ENCODE data around the gene MCL1.
"Not testable (repeated sequence)": the region's sequence is repeated elsewhere in the genome, so short reads cannot be mapped to it uniquely, and the experiment has no call there.

Gene MCL1

DNA sequence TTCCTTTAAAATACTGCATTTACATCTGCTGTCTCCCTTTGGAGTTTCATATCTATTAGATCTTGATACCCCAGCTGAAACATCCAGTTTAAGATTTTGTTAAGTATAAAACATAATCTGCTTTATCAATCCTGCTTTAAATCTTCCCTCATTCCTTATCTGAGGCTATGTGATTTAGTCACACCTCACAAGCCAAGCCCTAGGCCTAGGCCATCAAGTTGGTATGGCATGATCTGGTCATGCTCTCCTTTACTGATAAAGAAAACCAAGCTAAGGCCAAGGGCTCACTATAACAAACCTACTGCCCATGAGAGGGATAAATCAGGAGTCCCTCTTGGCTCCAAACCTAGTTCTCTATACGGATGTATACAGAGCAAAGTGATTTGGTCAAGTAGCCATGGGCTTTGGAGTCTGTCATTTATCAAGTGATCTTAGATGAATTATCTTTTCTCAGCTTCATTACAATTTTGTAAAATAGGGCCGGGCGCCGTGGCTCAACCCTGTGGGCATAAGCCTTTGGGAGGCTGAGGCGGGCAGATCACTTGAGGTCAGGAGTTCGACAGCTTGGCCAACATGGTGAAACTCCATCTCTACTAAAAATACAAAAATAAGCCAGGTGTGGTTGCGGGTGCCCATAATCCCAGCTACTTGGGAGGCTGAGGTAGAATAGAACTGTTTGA is 27.2 kb upstream of the MCL1 start:
- TF ChIP-seq OSR1 (CRISPR knock-in tag; IDR thresholded peaks at IDR 0.05) = no peak
- TF ChIP-seq ZNF565 (CRISPR knock-in tag; conservative IDR thresholded peaks at IDR 0.05; ENCODE audit: low read depth) = no peak
- TF ChIP-seq RARB (CRISPR knock-in tag; IDR thresholded peaks at IDR 0.05) = no peak
- TF ChIP-seq ZNF8 (CRISPR knock-in tag; IDR thresholded peaks at IDR 0.05) = no peak
- TF ChIP-seq TCF4 (CRISPR knock-in tag; IDR thresholded peaks at IDR 0.05; ENCODE audit: borderline replicate concordance) = no peak
- TF ChIP-seq ZC3H10 (CRISPR knock-in tag; IDR thresholded peaks at IDR 0.05) = no peak
- TF ChIP-seq TOX (CRISPR knock-in tag; IDR thresholded peaks at IDR 0.05; ENCODE audit: borderline replicate concordance) = no peak
- TF ChIP-seq, protein P1, sequence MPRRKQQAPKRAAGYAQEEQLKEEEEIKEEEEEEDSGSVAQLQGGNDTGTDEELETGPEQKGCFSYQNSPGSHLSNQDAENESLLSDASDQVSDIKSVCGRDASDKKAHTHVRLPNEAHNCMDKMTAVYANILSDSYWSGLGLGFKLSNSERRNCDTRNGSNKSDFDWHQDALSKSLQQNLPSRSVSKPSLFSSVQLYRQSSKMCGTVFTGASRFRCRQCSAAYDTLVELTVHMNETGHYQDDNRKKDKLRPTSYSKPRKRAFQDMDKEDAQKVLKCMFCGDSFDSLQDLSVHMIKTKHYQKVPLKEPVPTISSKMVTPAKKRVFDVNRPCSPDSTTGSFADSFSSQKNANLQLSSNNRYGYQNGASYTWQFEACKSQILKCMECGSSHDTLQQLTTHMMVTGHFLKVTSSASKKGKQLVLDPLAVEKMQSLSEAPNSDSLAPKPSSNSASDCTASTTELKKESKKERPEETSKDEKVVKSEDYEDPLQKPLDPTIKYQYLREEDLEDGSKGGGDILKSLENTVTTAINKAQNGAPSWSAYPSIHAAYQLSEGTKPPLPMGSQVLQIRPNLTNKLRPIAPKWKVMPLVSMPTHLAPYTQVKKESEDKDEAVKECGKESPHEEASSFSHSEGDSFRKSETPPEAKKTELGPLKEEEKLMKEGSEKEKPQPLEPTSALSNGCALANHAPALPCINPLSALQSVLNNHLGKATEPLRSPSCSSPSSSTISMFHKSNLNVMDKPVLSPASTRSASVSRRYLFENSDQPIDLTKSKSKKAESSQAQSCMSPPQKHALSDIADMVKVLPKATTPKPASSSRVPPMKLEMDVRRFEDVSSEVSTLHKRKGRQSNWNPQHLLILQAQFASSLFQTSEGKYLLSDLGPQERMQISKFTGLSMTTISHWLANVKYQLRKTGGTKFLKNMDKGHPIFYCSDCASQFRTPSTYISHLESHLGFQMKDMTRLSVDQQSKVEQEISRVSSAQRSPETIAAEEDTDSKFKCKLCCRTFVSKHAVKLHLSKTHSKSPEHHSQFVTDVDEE (CRISPR knock-in tag; IDR thresholded peaks at IDR 0.05) = no peak
- TF ChIP-seq ZFP30 (CRISPR knock-in tag; IDR thresholded peaks at IDR 0.05) = no peak
- no peak for TF ChIP-seq ESRRG (CRISPR knock-in tag; IDR thresholded peaks at IDR 0.05)
- no peak for TF ChIP-seq ISL1 (CRISPR knock-in tag; IDR thresholded peaks at IDR 0.05)
- no peak for ATAC-seq

DNA sequence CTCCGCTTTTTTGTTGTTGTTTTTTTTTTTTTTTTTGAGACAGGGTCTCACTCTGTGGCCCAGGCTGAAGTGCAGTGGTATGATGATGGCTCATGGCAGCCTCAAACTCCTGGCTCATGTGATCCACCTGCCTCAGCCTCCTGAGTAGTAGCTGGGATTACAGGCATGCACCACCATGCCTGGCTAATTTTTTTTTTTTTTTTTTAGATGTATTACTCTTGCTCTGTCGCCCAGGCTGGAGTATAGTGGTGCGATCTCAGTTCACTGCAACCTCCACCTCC is 26.0 kb upstream of the MCL1 start:
- not testable (repeated sequence) for ATAC-seq

DNA sequence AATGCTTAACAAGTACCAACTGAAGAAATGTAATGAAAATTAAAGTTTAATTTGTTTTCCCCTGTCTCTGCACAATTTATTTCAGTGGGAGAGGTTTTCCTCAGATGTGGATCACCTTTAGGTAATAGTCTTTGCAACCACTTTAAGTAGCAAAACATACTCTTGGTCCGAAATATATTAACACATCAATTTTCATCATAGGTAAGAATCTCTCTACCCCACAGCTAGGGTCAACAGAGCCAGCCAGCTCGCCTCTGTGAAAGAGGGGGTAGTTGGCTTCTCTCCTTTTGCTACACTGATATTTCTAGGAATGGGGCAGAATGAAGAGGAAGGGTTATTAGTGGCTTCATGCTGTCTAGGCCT is 24.8 kb upstream of the MCL1 start:
- no peak for ATAC-seq
- TF ChIP-seq RARB (CRISPR knock-in tag; IDR thresholded peaks at IDR 0.05) (no peak), OSR1 (CRISPR knock-in tag; IDR thresholded peaks at IDR 0.05) (no peak), ZNF70 (CRISPR knock-in tag; IDR thresholded peaks at IDR 0.05) (no peak), ZFP3 (CRISPR knock-in tag; IDR thresholded peaks at IDR 0.05) (no peak), ZFP30 (CRISPR knock-in tag; IDR thresholded peaks at IDR 0.05) (no peak)
- TF ChIP-seq, protein P2, sequence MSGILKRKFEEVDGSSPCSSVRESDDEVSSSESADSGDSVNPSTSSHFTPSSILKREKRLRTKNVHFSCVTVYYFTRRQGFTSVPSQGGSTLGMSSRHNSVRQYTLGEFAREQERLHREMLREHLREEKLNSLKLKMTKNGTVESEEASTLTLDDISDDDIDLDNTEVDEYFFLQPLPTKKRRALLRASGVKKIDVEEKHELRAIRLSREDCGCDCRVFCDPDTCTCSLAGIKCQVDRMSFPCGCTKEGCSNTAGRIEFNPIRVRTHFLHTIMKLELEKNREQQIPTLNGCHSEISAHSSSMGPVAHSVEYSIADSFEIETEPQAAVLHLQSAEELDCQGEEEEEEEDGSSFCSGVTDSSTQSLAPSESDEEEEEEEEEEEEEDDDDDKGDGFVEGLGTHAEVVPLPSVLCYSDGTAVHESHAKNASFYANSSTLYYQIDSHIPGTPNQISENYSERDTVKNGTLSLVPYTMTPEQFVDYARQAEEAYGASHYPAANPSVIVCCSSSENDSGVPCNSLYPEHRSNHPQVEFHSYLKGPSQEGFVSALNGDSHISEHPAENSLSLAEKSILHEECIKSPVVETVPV (CRISPR knock-in tag; IDR thresholded peaks at IDR 0.05) = no peak

DNA sequence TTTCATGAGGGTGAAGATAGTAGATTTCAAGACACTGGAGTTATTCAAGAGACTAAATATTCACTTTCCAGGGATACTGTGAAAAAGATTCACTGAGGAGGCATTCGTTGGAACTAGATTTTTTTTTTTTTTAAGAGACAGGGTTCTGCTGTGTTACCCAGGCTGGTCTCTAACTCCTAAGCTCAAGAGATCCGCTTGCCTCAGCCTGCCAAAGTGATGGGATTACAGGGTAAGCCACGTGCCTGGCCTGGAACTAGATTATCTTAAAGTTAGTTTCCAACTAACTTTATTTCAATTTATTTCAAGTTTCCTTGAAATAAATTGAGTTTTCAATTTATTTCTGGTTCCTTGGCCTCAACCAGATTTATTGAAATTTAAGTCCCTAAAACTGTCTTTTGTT is 24.3 kb upstream of the MCL1 start:
- no peak for TF ChIP-seq PPARA (CRISPR knock-in tag; IDR thresholded peaks at IDR 0.05; ENCODE audit: borderline replicate concordance)
- no peak for ATAC-seq

DNA sequence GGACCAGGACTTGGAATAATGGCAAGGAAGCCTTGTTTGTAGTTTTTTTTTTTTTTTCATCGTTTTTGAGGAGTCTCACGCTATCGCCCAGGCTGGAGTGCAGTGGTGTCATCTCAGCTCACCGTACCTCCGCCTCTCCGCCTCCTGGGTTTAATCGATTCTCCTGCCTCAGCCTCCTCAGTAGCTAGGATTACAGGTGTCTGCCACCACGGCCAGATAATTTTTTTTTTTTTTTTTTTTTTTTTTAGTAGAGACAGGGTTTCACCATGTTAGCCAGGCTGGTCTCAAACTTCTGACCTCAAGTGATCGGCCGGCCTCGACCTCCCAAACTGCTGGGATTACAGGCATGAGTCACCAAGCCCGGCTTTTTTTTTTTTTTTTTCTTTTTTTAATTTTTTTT is 23.0 kb upstream of the MCL1 start:
- ATAC-seq = not testable (repeated sequence)

DNA sequence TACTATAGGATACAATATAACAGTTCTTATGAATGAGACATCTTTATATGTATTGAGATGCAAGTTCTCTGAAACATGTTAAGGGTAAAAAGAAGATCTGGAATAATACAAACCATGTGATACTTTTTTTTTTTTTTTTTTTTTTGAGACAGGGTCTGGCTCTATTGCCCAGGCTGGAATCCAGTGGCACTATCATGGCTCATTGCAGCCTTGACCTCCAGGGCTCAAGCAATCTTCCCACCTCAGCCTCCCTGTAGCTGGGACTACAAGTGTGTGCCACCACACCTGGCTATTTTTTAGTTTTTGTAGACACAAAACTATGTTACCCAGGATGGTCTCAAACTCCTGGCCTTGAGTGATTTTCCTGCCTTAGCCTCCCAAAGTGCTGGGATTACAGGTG is 22.1 kb upstream of the MCL1 start:
- TF ChIP-seq OSR1 (CRISPR knock-in tag; IDR thresholded peaks at IDR 0.05) (no peak), RARB (CRISPR knock-in tag; IDR thresholded peaks at IDR 0.05) (no peak), CSDC2 (CRISPR knock-in tag; IDR thresholded peaks at IDR 0.05) (no peak), ARNTL (CRISPR knock-in tag; IDR thresholded peaks at IDR 0.05; ENCODE audit: borderline replicate concordance, low read depth) (no peak), ZNF70 (CRISPR knock-in tag; IDR thresholded peaks at IDR 0.05) (no peak), BACH2 (CRISPR knock-in tag; IDR thresholded peaks at IDR 0.05; ENCODE audit: borderline replicate concordance) (no peak), TCF4 (CRISPR knock-in tag; IDR thresholded peaks at IDR 0.05; ENCODE audit: borderline replicate concordance) (no peak), TOX (CRISPR knock-in tag; IDR thresholded peaks at IDR 0.05; ENCODE audit: borderline replicate concordance) (no peak), ZC3H10 (CRISPR knock-in tag; IDR thresholded peaks at IDR 0.05) (no peak), ZNF8 (CRISPR knock-in tag; IDR thresholded peaks at IDR 0.05) (no peak), GLIS3 (CRISPR knock-in tag; IDR thresholded peaks at IDR 0.05) (no peak), ZFP30 (CRISPR knock-in tag; IDR thresholded peaks at IDR 0.05) (no peak), PPARA (CRISPR knock-in tag; IDR thresholded peaks at IDR 0.05; ENCODE audit: borderline replicate concordance) (no peak), ISL1 (CRISPR knock-in tag; IDR thresholded peaks at IDR 0.05) (no peak), ZFP3 (CRISPR knock-in tag; IDR thresholded peaks at IDR 0.05) (no peak)
- TF ChIP-seq, protein P1 (CRISPR knock-in tag; IDR thresholded peaks at IDR 0.05) = no peak
- TF ChIP-seq, protein P2 (CRISPR knock-in tag; IDR thresholded peaks at IDR 0.05) = no peak
- TF ChIP-seq, protein P3, sequence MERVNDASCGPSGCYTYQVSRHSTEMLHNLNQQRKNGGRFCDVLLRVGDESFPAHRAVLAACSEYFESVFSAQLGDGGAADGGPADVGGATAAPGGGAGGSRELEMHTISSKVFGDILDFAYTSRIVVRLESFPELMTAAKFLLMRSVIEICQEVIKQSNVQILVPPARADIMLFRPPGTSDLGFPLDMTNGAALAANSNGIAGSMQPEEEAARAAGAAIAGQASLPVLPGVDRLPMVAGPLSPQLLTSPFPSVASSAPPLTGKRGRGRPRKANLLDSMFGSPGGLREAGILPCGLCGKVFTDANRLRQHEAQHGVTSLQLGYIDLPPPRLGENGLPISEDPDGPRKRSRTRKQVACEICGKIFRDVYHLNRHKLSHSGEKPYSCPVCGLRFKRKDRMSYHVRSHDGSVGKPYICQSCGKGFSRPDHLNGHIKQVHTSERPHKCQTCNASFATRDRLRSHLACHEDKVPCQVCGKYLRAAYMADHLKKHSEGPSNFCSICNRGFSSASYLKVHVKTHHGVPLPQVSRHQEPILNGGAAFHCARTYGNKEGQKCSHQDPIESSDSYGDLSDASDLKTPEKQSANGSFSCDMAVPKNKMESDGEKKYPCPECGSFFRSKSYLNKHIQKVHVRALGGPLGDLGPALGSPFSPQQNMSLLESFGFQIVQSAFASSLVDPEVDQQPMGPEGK (CRISPR knock-in tag; IDR thresholded peaks at IDR 0.05; ENCODE audit: borderline replicate concordance) = no peak
- ATAC-seq = no peak

DNA sequence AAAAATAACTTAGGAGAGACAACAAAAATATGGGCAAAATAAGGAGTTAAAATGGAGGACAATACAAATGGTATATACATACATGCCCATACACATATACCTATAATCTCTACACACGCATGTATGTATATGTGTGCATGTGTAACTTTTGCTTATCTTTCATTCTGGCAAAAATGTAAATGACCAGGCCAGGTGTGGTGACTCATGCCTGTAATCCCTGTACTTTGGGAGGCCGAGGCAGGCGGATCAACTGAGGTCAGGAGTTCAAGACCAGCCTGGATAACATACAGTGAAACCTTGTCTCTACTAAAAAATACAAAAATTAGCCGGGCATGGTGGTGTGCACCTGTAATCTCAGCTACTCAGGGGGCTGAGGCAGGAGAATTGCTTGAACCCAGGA is 18.9 kb upstream of the MCL1 start:
- ATAC-seq = not testable (repeated sequence)
